ENCODE data around the gene TXNIP. TPM values are rescaled to one million over a fixed set of nuclear protein-coding genes. Genes with fewer than 3 reads are reported as not detected.

Gene TXNIP
- total and polyA plus RNA-seq, 4 donors: 178 to 1,810 (median 703) TPM

DNA sequence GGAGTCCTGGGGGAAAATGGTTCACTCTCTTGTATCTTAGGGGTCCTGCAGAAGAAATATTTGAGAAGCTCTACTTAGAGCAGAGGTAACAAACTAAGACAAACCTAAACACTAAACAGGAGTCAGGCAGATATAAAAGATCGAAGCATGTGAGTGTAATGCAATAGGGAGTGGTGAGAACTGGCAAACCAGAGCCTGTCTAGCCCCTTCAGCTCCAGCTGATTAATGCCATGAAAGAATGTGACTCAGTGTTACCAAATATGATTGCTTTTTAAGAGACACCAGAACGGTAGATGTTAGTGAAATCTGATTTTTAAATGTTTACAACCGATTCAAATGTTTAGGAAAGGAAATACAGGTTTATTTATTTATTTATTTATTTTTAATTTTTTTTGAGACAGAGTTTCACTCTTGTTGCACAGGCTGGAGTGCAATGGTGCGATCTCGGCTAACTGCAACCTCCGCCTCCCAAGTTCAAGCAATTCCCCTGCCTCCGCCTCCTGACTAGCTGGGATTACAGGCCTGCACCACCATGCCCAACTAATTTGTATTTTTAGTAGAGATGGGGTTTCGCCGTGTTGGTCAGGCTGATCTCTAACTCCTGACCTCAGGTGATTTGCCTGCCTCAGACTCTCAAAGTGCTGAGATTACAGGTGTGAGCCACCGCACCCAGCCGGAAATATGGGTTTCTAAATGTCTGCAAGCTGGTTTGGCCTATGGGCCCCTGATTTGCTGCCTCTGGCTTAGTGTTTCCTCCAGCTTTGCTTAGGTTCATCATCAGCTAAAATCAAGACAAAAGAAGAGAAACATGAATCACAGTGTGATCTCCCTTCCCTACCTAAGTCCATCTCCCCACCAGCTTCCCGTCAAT lies 12.2 kb downstream of the TXNIP start:
- Histone ChIP-seq H3K27me3 (ENCODE audit: control insufficient read depth in 3 of 3, insufficient read depth in 3 of 3, low read length in 2 of 3) (no peaks in the 10 kb centered on the region), H3K9me3 (ENCODE audit: control insufficient read depth in 4 of 4, insufficient read depth in 3 of 4, low read length in 3 of 4) (no peaks in the 10 kb centered on the region), H3K4me1 (ENCODE audit: control insufficient read depth in 5 of 5, insufficient read depth in 5 of 5, low read length in 5 of 5) (peaks cover under 1 to 60% (median 11%) of the 10 kb centered on the region in 5 donors), H3K27ac (ENCODE audit: low read depth in 1 of 2, low read length in 1 of 2) (peak overlapping the region; percentile 57 to 99), H3K36me3 (ENCODE audit: control insufficient read depth in 4 of 4, insufficient read depth in 4 of 4, low read length in 4 of 4) (no peaks in the 10 kb centered on the region), H3K9ac (ENCODE audit: insufficient read depth in 1 of 2, low read length in 2 of 2) (no peak overlapping the region), H3K4me3 (no peak overlapping the region)
- TF ChIP-seq, protein P1, sequence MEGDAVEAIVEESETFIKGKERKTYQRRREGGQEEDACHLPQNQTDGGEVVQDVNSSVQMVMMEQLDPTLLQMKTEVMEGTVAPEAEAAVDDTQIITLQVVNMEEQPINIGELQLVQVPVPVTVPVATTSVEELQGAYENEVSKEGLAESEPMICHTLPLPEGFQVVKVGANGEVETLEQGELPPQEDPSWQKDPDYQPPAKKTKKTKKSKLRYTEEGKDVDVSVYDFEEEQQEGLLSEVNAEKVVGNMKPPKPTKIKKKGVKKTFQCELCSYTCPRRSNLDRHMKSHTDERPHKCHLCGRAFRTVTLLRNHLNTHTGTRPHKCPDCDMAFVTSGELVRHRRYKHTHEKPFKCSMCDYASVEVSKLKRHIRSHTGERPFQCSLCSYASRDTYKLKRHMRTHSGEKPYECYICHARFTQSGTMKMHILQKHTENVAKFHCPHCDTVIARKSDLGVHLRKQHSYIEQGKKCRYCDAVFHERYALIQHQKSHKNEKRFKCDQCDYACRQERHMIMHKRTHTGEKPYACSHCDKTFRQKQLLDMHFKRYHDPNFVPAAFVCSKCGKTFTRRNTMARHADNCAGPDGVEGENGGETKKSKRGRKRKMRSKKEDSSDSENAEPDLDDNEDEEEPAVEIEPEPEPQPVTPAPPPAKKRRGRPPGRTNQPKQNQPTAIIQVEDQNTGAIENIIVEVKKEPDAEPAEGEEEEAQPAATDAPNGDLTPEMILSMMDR (IDR thresholded peaks at IDR 0.05; ENCODE audit: control extremely low read depth, extremely low read depth): no peak
- ATAC-seq (ENCODE audit: insufficient read depth, low FRiP score) (no peak), DNase-seq (no peak)
- WGBS, 2 donors: 90 to 92% methylated on average over 12 of the region's 12 CpGs

GRCh38 chr1:145983206-145983675 lies 13.1 kb downstream of the TXNIP start:
- Histone ChIP-seq H3K36me3 (ENCODE audit: control insufficient read depth in 4 of 4, insufficient read depth in 4 of 4, low read length in 4 of 4) (no peaks in the 10 kb centered on the region), H3K4me1 (ENCODE audit: control insufficient read depth in 5 of 5, insufficient read depth in 5 of 5, low read length in 5 of 5) (peaks cover 10 to 66% (median 21%) of the 10 kb centered on the region in 5 donors), H3K9me3 (ENCODE audit: control insufficient read depth in 4 of 4, insufficient read depth in 3 of 4, low read length in 3 of 4) (no peaks in the 10 kb centered on the region), H3K4me3 (no peak overlapping the region), H3K27me3 (ENCODE audit: control insufficient read depth in 3 of 3, insufficient read depth in 3 of 3, low read length in 2 of 3) (no peaks in the 10 kb centered on the region), H3K9ac (ENCODE audit: insufficient read depth in 1 of 2, low read length in 2 of 2) (no peak overlapping the region), H3K27ac (ENCODE audit: low read depth in 1 of 2, low read length in 1 of 2) (peak overlapping the region; percentile 88 to 99)
- no peak for DNase-seq
- TF ChIP-seq, protein P1 (IDR thresholded peaks at IDR 0.05; ENCODE audit: control extremely low read depth, extremely low read depth): no peak
- 70 to 76% methylated on average over 1 of the region's 1 CpG for WGBS, 2 donors
- no peak for ATAC-seq (ENCODE audit: insufficient read depth, low FRiP score)

DNA sequence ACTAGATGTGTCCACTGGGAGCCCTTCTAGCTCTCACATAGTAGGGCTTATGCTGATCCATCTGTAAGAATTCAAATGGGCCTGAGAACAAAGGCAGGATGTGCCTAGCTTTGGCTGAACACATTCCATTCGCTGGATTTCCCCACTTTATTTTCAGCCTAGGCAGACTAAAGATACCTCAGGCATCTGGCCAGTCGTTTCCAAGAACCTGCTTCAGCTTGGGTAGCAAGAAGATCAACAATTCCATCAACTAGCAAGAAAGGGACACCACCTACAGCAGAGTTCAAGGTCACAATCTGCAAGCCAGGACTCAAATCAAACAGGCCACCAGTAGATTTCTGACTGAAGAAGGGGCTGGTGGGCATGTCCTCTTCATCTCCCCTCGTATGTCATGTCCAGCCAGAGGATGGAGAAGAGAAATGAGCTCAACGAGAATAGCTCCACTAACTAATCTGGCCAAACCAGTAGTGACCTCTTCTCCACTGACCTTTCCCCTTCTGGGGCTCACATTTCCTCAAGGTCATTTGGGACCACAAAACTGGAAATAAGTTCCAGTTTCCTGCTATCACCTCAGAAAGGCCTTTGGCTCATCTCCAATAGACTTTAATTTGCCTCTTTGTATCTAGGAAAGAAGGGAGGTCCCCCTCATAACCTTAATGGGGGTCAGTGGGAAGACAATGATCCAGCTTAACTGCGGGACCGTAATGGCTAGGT lies 14.2 kb downstream of the TXNIP start:
- H3K9ac ChIP-seq (ENCODE audit: insufficient read depth in 1 of 2, low read length in 2 of 2): no peak overlapping the region
- no peaks in the 10 kb centered on the region for H3K27me3 ChIP-seq (ENCODE audit: control insufficient read depth in 3 of 3, insufficient read depth in 3 of 3, low read length in 2 of 3)

More for the DNA sequence above, 14.2 kb downstream of the TXNIP start:
- 70 to 79% methylated on average over 6 of the region's 6 CpGs for WGBS, 2 donors
- peaks cover 0 to 2% (median 0%) of the 10 kb centered on the region in 4 donors for H3K36me3 ChIP-seq (ENCODE audit: control insufficient read depth in 4 of 4, insufficient read depth in 4 of 4, low read length in 4 of 4)
- H3K9me3 ChIP-seq (ENCODE audit: control insufficient read depth in 4 of 4, insufficient read depth in 3 of 4, low read length in 3 of 4): no peaks in the 10 kb centered on the region
- H3K4me1 ChIP-seq (ENCODE audit: control insufficient read depth in 5 of 5, insufficient read depth in 5 of 5, low read length in 5 of 5): peaks cover 17 to 70% (median 22%) of the 10 kb centered on the region in 5 donors
- DNase-seq (no peak), ATAC-seq (ENCODE audit: insufficient read depth, low FRiP score) (no peak)
- TF ChIP-seq, protein P1 (IDR thresholded peaks at IDR 0.05; ENCODE audit: control extremely low read depth, extremely low read depth): no peak
- H3K27ac ChIP-seq (ENCODE audit: low read depth in 1 of 2, low read length in 1 of 2): peak overlapping the region; percentile 62 to 99
- H3K4me3 ChIP-seq: no peak overlapping the region

All from lung (tissue), 12 donors.